ENCODE measurements around the gene GTF2B.
A peak's percentile ranks its signal among the peaks of the same experiment; 100 is the strongest.
"Not testable (repeated sequence)": the region's sequence is repeated elsewhere in the genome, so short reads cannot be mapped to it uniquely, and the experiment has no call there.

The GTF2B gene, protein sequence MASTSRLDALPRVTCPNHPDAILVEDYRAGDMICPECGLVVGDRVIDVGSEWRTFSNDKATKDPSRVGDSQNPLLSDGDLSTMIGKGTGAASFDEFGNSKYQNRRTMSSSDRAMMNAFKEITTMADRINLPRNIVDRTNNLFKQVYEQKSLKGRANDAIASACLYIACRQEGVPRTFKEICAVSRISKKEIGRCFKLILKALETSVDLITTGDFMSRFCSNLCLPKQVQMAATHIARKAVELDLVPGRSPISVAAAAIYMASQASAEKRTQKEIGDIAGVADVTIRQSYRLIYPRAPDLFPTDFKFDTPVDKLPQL

DNA sequence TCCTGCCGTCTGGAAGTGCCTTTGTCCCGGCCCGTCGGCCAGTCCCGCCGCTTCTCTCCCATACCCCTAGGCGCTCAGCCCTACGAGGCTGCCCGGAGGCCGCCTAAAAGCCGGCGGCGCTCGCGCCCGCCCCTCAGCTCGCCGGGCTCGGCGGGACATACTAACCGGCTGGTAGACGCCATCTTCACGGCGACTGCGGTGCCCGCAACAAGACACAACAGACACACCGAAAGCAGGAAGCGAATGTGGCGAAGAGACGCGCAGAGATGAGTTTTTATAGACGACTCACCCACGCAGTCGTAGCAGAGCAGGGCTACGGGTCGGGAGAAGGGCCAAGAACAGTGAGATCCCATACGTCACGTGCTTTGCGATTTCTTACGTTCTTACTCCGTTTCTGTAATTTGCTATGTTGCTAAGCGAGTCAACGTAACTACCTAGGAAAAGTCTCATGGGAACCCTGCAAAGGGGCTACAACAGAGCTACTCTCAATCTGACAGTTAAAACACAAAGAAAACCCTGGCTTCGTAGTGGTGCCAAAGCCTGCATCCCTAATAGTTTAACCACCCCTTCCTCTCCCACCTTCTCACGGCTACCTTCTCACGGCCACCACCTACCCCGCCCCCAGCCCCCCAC is at the start of gene GTF2B:
Gene GTF2B, minus strand, starts transcription at position 250 of the 633 bp plus-strand sequence. Its CDS starts 68 bp downstream, at position 182.
- peak; percentile 85 for DNase-seq (ENCODE audit: low read depth)

DNA sequence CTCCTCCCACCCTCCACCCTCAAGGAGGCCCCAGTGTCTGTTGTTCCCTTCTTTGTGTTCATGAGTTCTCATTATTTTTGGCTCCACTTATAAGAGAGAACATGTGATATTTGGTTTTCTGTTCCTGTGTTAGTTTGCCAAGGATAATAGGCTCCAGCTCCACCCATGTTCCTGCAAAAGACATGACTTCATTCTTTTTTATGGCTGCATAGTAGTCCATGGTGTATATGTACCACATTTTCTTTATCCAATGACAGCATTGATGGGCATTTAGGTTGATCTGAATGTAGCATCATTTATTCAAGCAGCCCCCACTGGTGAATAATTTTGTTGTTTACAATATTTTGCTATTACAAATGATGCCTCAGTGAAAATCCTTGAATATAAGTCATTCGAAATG is 47.2 kb upstream of the GTF2B start:
- not testable (repeated sequence) for DNase-seq (ENCODE audit: low read depth)

GRCh38 chr1:88936760-88937342 is 45.5 kb upstream of the GTF2B start:
- DNase-seq (ENCODE audit: low read depth): no peak

GRCh38 chr1:88936223-88936523 is 44.8 kb upstream of the GTF2B start:
- DNase-seq (ENCODE audit: low read depth): no peak

DNA sequence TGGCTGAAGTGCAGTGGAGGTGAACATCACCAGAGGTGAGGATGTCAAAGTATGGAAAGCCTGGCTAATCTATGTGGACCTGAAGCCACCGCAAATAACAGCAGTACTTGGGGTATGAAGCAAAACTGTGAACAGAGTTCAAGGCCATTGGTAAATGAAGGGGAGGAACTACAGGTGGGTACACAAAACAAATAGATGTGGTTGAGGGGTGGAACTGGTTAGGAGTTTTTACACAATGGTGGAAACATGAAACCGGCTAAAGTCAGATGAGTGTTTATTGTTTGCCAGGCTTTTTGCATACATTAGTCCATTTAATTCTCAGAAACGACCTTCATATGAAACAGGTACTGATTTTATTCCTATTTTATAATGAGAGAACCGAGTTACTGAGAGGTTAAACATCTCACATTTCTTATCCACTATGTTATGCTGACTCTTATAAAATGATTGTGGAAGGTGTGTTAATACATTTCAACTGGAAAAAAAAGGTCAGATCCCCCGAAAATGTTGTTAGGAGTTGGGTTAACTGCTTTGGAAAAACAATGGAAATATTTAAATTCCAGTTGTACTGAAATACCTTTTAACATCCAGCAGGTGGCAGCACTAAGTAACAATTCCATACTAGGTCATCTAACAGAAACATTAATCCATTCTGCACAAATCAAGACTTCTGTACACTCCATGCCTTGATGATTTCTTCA is 44.3 kb upstream of the GTF2B start:
- no peak for DNase-seq (ENCODE audit: low read depth)

- DNase-seq (ENCODE audit: low read depth): not testable (repeated sequence)
These were observed 38.8 kb upstream of the GTF2B start for GRCh38 chr1:88930176-88930575.

GRCh38 chr1:88923224-88923623 is 31.9 kb upstream of the GTF2B start:
- DNase-seq (ENCODE audit: low read depth): no peak

- DNase-seq (ENCODE audit: low read depth): no peak
These were observed 30.8 kb upstream of the GTF2B start for GRCh38 chr1:88922214-88922613.

DNA sequence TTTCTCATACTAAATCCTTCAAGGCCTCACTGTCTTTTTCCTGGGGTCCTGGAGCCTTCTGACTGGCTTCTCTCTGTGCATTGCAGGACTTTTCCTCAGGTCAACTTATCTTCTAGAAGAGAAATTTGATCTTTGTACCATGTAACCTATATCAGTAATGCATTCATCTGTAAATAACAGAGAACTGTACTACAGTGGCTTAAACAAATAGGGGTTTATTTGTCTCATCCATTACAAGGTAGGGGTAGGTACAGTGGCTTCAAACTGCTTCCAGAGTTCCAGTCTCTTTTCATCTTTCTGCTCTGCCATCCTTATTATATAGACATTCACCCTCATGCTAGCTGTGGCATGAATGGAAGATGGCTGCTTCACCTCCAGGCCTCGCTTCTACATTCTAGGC is 29.5 kb upstream of the GTF2B start:
- no peak for DNase-seq (ENCODE audit: low read depth)

DNA sequence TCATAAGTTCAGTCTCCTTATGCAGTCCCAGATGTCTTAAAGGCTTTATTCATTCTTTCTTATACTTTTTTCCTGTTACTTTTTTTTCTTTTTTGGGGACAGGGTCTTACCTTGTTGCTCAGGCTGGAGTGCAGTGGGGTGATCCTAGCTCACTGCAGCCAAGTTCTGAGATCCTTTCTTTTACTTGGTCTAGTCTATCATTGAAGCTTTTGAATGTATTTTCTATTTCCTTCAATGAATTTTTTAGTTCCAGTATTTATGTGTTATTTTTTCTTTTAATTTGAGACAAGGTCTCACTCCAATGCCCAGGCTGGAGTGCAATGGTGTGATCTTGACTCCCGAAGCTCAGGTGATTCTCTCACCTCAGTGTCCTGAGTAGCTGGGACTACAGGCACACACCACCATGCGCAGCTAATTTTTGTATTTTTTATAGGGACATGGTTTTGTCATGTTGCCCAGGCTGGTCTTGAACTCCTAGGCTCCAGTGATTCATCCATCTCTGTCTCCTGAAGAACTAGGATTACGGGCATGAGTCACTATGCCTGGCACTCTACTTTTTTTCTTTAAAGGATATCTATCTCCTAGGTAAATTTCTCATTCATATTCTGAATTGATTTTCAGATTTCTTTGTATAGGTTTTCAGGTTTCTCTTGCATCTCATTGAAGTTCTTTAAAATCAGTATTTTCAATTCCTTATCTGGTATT is 26.1 kb upstream of the GTF2B start:
- DNase-seq (ENCODE audit: low read depth): no peak

DNA sequence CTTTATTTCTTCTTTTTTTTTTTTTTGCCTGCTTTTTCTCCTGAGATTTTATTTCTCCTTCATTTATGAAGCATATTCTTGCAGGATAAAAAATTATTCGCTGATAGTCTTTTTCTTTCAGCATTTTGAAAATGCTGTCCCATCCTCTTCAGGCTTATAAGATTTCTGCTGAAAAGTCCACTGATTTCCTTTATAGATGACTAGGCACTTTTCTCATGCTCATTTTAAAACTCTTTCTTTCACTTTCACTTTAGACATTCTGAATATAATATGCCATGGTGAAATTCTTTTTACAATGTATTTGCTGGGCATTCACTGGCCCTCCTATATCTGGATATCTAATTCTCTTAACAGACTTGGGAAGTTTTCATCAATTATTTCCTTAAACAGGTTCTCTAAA is 25.5 kb upstream of the GTF2B start:
- DNase-seq (ENCODE audit: low read depth): no peak

DNA sequence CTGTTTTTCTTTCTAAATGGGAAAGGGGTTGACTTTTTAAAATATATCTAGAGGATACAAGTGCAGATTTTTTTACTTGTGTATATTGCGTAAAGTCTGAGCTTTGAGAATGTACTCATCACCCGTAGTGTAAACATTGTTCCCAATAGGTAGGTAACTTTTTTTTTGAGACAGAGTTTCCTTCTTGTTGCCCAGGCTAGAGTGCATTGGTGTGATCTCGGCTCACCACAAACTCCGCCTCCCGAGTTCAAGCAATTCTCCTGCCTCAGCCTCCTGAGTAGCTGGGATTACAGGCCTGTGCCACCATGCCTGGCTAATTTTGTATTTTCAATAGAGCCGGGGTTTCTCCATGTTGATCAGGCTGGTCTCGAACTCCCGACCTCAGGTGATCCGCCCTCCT is 20.4 kb upstream of the GTF2B start:
- DNase-seq (ENCODE audit: low read depth): not testable (repeated sequence)

- DNase-seq (ENCODE audit: low read depth): no peak
These were observed 19.8 kb upstream of the GTF2B start for GRCh38 chr1:88911161-88911560.

DNA sequence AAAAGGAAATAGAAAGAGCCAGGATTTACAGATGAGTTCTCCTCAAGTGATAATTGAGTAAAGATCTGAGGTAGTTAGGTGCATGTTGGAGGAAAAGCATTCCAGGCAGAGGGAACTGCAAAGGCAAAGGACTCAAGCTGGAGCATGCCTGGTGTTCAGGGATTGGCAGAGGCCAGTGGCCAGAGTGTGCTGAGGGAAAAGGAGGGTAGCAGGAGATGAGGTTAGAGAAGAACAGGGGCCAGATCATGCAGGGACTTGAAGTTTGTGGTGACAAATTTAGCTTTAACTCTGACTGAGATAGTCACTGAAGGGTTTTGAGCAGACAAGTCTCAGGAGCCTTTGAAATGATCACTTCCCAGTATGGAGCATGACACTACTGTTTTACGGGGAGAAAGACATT is 19.0 kb upstream of the GTF2B start:
- no peak for DNase-seq (ENCODE audit: low read depth)

DNA sequence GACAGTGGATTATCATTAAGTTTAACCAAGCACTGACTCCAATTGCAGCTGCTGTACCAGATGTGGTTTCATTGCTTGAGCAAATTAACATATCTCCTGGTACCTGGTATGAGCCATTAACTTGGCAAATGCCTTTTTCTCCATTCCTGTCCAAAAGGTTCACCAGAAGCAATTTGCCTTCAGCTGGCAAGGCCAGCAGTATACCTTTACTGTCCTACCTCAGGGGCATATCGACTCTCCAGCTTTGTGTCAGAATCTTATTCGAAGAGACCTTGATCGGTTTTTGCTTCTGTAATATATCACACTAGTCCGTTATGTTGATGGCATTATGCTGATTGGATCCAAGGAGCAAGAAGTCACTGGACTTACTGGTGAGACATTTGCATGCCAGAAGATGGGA is 9.5 kb upstream of the GTF2B start:
- no peak for DNase-seq (ENCODE audit: low read depth)

- DNase-seq (ENCODE audit: low read depth): no peak
These were observed 5.8 kb upstream of the GTF2B start for GRCh38 chr1:88897070-88897730.

DNA sequence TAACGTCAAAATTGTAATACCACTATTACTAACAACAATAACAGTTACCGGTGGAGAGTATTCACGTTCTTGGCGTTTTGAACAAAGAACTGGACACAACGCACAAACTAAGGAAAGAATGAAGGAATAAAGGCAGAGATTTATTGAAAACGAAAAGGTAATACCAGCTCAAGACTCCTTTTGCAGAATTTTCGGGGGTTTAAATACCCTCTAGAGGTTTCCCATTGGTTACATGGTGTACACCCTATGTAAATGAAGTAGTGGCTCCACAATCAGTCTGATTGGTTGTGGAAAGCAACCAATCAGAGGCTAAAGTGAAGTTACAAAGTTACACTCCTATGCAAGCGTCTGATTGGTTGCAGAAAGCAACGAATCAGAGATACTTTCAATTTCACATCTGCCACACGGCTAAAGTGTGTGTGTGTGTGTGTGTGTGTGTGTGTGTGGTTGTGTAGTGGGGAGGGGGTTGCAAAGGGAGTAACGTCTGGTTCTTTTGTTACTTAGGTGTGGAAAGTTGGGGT is 1.1 kb upstream of the GTF2B start:
- DNase-seq (ENCODE audit: low read depth): no peak

DNA sequence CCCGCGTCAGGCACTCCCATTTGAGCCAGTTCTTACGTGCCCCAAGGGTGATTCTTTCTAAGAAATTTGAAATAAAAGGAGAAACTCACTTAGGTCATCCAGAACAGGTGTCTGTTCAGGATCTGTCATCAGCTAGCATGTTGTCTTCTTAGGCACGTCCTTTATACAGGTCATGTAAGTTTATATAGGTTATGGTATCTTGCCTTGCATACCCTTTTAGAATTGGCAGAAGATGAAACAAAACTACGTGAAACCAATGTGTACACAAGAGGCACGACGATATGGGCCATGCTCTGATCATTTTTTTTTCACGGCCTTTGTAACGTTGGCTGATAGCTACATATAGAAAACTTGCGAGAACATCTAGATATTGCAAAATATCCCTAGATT is 579 bp upstream of the GTF2B start:
- DNase-seq (ENCODE audit: low read depth): no peak

DNA sequence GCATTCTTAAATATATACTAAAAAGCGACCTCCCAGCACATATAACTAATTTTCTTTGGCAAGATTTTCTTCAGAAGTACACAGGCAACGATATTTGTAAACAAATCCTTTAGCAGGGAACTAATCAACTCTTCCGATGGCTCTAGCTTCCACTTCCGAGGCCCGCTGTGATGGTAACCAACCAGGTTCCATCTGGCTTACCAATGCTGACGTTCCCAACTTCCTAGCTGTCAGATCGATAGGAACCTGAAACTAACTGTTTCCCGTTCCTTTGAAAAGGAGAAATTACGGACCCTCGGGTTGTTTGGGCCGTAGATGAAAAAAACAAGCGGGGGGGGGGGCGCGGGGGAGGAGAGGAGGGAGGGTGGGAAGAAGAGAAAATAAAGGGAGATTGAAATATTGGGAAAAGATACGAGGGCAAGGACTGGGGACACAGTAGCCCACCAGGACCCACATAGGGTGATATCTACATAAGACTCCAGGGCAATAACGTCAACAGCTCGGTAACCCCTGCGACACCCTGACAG is 513 bp downstream of the GTF2B start:
- no peak for DNase-seq (ENCODE audit: low read depth)

- no peak for DNase-seq (ENCODE audit: low read depth)
These were observed 1.2 kb downstream of the GTF2B start for GRCh38 chr1:88890131-88890530.

DNA sequence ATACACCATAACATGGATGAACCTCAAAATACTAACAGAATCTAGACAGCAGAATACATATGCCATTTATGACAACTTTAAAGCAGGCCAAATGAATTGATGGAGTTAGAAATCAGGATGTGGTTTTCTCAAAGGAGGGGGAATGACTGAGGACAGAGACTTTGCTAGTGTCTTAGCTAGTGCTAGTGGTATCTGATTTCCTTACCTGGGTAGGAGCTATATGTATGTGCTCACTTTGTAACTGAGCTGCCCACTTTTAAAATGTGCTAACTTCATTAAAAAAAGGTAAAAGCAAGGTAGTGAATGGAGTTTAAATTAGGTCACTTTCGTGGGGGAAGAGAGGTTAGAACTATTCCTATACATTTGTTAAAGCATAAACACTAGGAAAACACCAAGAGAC is 2.6 kb downstream of the GTF2B start:
- no peak for DNase-seq (ENCODE audit: low read depth)

All from activated T-cell treated with anti-CD3 and anti-CD28 coated beads for 48 hours (primary cell).